Measurements from ENCODE around the gene PRKCA. TPM values are rescaled to one million over a fixed set of nuclear protein-coding genes. Genes with fewer than 3 reads are reported as not detected.

The PRKCA gene
- total and polyA plus RNA-seq, 4 donors, result 3.0 to 14.1 (median 5.4) TPM

- no peak for DNase-seq (ENCODE audit: low spot score)
- WGBS, result 52% methylated on average over 3 of the region's 3 CpGs
- Histone ChIP-seq H3K9me3 (ENCODE audit: control insufficient read depth in 4 of 4, low read length in 3 of 4) (no peaks in the 10 kb centered on the region), H3K9ac (ENCODE audit: low read depth in 1 of 2, low read length in 2 of 2) (no peak overlapping the region), H3K4me3 (ENCODE audit: low read depth in 1 of 3, low read length in 3 of 3) (no peak overlapping the region), H3K36me3 (ENCODE audit: control insufficient read depth in 4 of 4, insufficient read depth in 3 of 4, low read depth in 1 of 4, low read length in 3 of 4) (no peaks in the 10 kb centered on the region), H3K27me3 (ENCODE audit: control insufficient read depth in 4 of 4, insufficient read depth in 4 of 4, low read length in 3 of 4) (no peaks in the 10 kb centered on the region), H3K4me1 (ENCODE audit: control insufficient read depth in 4 of 4, insufficient read depth in 4 of 4, low read length in 3 of 4) (no peaks in the 10 kb centered on the region), H3K27ac (ENCODE audit: low read depth in 1 of 2, low read length in 2 of 2) (no peak overlapping the region)
- TF ChIP-seq MAX (IDR thresholded peaks at IDR 0.05) (no peak), RXRA (IDR thresholded peaks at IDR 0.05) (no peak), ATF3 (IDR thresholded peaks at IDR 0.05) (no peak), YY1 (IDR thresholded peaks at IDR 0.05) (no peak), SP1 (IDR thresholded peaks at IDR 0.05) (no peak)
Measured at GRCh38 chr17:66630828-66631472, 328.5 kb downstream of the PRKCA start.

- Histone ChIP-seq H3K9me3 (ENCODE audit: control insufficient read depth in 4 of 4, low read length in 3 of 4) (no peaks in the 10 kb centered on the region), H3K4me3 (ENCODE audit: low read depth in 1 of 3, low read length in 3 of 3) (no peak overlapping the region), H3K4me1 (ENCODE audit: control insufficient read depth in 4 of 4, insufficient read depth in 4 of 4, low read length in 3 of 4) (no peaks in the 10 kb centered on the region), H3K9ac (ENCODE audit: low read depth in 1 of 2, low read length in 2 of 2) (no peak overlapping the region), H3K36me3 (ENCODE audit: control insufficient read depth in 4 of 4, insufficient read depth in 3 of 4, low read depth in 1 of 4, low read length in 3 of 4) (no peaks in the 10 kb centered on the region), H3K27ac (ENCODE audit: low read depth in 1 of 2, low read length in 2 of 2) (no peak overlapping the region), H3K27me3 (ENCODE audit: control insufficient read depth in 4 of 4, insufficient read depth in 4 of 4, low read length in 3 of 4) (no peaks in the 10 kb centered on the region)
- WGBS, result 90% methylated on average over 3 of the region's 3 CpGs
- TF ChIP-seq YY1 (IDR thresholded peaks at IDR 0.05) (no peak), HNF4G (IDR thresholded peaks at IDR 0.05) (no peak), RAD21 (IDR thresholded peaks at IDR 0.05) (no peak), REST (IDR thresholded peaks at IDR 0.05) (no peak), HNF4A (conservative IDR thresholded peaks at IDR 0.05) (no peak), ATF3 (IDR thresholded peaks at IDR 0.05) (no peak), RXRA (IDR thresholded peaks at IDR 0.05) (no peak)
- DNase-seq (ENCODE audit: low spot score), result no peak
Measured at GRCh38 chr17:66632731-66633130, 330.3 kb downstream of the PRKCA start.

GRCh38 chr17:66633317-66633965, 331.0 kb downstream of the PRKCA start:
- Histone ChIP-seq H3K4me1 (ENCODE audit: control insufficient read depth in 4 of 4, insufficient read depth in 4 of 4, low read length in 3 of 4) (no peaks in the 10 kb centered on the region), H3K27me3 (ENCODE audit: control insufficient read depth in 4 of 4, insufficient read depth in 4 of 4, low read length in 3 of 4) (no peaks in the 10 kb centered on the region), H3K27ac (ENCODE audit: low read depth in 1 of 2, low read length in 2 of 2) (no peak overlapping the region), H3K9ac (ENCODE audit: low read depth in 1 of 2, low read length in 2 of 2) (no peak overlapping the region), H3K9me3 (ENCODE audit: control insufficient read depth in 4 of 4, low read length in 3 of 4) (no peaks in the 10 kb centered on the region), H3K4me3 (ENCODE audit: low read depth in 1 of 3, low read length in 3 of 3) (no peak overlapping the region), H3K36me3 (ENCODE audit: control insufficient read depth in 4 of 4, insufficient read depth in 3 of 4, low read depth in 1 of 4, low read length in 3 of 4) (no peaks in the 10 kb centered on the region)
- WGBS, result 82% methylated on average over 3 of the region's 3 CpGs
- no peak for TF ChIP-seq FOXA2 (IDR thresholded peaks at IDR 0.05)
- no peak for TF ChIP-seq RAD21 (IDR thresholded peaks at IDR 0.05)
- no peak for TF ChIP-seq REST (IDR thresholded peaks at IDR 0.05)
- TF ChIP-seq JUND (IDR thresholded peaks at IDR 0.05), result no peak
- no peak for DNase-seq (ENCODE audit: low spot score)

All from liver (tissue), 9 donors.